GM12878 (cell line): Measurements from ENCODE around the gene UTP11.

Source experiments
- CBX5 ChIP-seq: sonication (generic); IDR thresholded peaks from 2 replicates; pipeline ENCODE4 v1.6.1; 2016; ENCODE audit warnings: low read depth, moderate library complexity, mild to moderate bottlenecking, inconsistent platforms
- EED ChIP-seq: sonication (generic); IDR thresholded peaks from 2 replicates; pipeline ENCODE4 v1.6.1; 2016; ENCODE audit warnings: antibody characterized with exemption, low read depth
- ETV6 ChIP-seq, 2 experiments: fragments of 450-650 bp in 1 of 2; IDR thresholded peaks in 1 of 2; conservative IDR thresholded peaks in 1 of 2; 2 replicates each; pipeline ENCODE4 v1.6.1; 2014; ENCODE audit warnings: antibody characterized with exemption in 1 of 2, borderline replicate concordance in 1 of 2, low read depth in 1 of 2, mild to moderate bottlenecking in 1 of 2, moderate library complexity in 1 of 2
- NRF1 ChIP-seq: conservative IDR thresholded peaks from 2 replicates; pipeline ENCODE4 v1.6.1; 2011; ENCODE audit warnings: mild to moderate bottlenecking, low read depth, low read length, improper control_type of control experiment
- RFX5 ChIP-seq: IDR thresholded peaks from 2 replicates; pipeline ENCODE4 v1.6.1; 2011; ENCODE audit warnings: low read depth, low read length, improper control_type of control experiment
- ZBED1 ChIP-seq: IDR thresholded peaks from 2 replicates; pipeline ENCODE4 v1.6.1; 2016; ENCODE audit warnings: borderline replicate concordance
- TF ChIP-seq, protein P1 (sequence below): fragments of 450-650 bp; IDR thresholded peaks from 2 replicates; pipeline ENCODE4 v1.6.1; 2017; ENCODE audit warnings: low read depth, mild to moderate bottlenecking, moderate library complexity

DNA sequence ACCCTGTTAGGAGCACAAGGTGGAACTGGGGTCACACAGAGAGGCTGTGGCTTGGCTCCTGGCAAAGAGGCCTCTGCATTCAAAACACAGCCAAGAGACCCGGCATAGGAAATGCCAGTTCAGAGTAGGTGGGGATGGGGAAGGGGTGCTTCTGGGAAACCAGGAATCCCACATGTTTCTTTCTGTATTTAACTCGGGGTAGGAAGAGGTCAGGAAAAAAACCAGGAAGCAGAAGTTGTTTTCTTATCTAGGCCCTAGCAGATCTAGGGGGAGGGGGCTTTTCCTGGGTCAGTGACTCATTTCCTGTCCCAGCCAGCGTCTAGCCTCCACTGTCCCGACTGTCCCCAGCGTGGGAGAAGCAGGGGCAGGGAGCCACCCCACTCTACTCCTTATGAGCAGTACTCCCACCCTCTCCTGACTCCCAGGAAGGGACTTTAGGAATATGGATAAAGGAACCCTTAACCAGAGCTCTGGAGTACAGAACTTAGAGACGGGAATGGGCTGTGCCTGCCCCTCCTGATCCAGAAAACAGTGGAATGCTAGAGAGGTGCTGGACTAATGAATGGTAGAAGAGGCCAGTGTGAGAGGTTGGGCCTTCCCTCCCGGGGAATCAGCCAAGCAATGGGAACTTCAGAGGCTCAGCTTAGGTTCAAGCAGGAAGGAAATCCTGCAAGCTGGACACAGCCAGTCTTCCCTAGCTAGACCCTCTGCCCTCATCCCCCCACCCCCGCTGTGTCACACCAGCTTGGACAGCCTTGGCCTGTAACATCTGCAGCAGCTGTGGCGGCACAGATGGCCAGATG, 12.9 kb upstream of the UTP11 start:
- no peak for TF ChIP-seq ZBED1
- 0 out of 4 replicates have a peak, but pooled peaks of 1 of the 2 experiments have one; percentile 17 for TF ChIP-seq ETV6 (conservative IDR thresholded peaks at IDR 0.05 in 1 of 2, IDR thresholded peaks at IDR 0.05 in 1 of 2; ENCODE audit: borderline replicate concordance in 1 of 2, low read depth in 1 of 2)
- no peak for TF ChIP-seq CBX5
- TF ChIP-seq NRF1: no peak
- TF ChIP-seq EED: no peak; the same call in 1 of the 2 replicates
- no peak for TF ChIP-seq RFX5
- TF ChIP-seq, protein P1, sequence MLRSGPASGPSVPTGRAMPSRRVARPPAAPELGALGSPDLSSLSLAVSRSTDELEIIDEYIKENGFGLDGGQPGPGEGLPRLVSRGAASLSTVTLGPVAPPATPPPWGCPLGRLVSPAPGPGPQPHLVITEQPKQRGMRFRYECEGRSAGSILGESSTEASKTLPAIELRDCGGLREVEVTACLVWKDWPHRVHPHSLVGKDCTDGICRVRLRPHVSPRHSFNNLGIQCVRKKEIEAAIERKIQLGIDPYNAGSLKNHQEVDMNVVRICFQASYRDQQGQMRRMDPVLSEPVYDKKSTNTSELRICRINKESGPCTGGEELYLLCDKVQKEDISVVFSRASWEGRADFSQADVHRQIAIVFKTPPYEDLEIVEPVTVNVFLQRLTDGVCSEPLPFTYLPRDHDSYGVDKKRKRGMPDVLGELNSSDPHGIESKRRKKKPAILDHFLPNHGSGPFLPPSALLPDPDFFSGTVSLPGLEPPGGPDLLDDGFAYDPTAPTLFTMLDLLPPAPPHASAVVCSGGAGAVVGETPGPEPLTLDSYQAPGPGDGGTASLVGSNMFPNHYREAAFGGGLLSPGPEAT: no peak
